HG03575 (cell line): ENCODE data around the gene PNLIP.

Experiments used
- ATAC-seq: cut with Tn5 transposase; IDR thresholded peaks from one replicate; pipeline ENCODE4 v1.9.1; 2021; ENCODE audit not compliant: unreplicated experiment, insufficient number of reproducible peaks, low FRiP score; ENCODE audit errors: extremely low read depth

Gene PNLIP

DNA sequence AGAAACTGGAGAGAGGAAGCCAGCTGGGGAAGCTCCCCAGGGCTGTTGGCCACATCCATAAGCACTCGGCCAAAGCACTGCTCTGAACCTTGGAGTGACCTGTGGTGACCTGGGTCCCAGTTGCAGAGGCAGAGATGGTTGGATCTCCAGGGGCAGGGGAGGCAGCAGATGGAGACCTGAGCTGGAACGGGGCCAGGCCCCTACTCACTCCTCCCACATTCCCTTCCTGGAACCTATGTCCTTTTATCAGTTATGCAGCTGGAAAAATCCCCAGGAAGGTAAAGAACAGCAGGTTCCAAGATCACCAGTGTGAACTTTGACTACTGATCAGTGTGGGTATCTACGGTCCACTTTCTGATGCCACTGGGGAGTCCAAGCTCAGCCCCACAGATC, 65.4 kb downstream of the PNLIP start:
- no peak for ATAC-seq

DNA sequence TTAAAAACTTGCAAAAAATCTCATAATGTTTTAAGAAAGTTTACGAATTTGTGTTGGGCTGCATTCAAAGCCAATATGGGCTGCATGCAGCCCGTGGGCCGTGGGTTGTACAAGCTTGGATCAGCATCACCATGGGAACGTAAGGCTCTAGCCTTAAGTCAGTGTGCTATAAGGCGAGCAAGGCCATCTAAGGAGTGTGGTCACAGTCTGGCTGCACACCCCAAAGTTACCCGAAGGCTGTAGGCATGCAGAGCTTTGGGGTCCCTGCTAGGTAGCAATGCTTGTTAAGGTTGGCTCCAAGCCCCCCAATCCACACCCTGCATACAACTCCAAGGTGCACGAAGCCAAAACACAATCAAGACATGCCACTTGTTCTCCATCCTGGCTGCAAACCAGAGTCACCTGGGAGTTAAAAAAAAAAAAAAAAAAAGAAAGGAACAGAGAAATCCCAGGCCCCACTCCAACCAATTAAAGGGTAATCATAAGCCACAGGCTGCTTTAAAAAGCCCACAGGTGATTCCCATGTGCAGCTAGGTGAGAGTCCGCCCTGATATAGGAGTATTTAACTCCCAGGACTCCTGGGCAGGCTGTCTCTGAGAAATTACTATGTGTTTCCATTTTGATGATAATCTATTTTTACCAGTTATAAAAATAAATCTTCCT, 66.5 kb downstream of the PNLIP start:
- no peak for ATAC-seq

DNA sequence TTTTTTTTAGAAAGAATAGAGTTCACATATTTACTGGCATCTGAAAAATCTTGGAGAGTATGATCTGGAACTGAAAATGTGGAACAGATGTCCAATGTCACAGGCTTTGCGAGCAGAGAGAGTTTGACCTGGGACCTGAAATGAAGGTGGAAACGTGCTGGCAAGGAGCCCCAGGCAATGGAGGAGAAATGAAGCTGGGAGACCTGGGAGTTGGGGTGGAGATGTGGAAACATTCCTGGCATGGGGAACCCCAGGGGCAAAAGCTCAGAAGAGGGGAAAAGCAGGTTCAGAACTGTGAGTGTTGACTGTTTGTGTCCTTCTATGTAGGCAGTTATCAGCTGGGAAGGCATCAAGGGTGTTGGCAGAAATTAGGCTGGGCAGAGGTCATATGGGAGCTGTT, 67.7 kb downstream of the PNLIP start:
- no peak for ATAC-seq

DNA sequence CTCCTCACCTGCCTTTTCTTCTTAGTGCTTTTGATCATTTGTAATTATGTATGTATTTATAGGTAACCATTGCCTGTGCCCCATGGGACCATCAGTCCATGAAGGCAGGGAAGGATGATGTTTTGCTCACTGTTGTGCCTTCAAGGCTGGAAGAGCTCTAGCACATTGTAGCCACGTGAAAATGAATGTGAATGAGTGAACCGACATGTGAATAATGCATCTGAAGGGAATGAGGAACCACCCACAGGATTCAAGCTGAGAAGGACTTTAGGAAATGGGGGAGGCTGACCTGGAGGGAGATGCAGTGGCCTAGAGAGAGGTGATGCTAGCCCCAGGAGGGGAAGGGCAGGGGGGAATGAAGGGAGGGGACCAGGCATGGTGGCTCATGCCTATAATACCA, 69.1 kb downstream of the PNLIP start:
- ATAC-seq = no peak

DNA sequence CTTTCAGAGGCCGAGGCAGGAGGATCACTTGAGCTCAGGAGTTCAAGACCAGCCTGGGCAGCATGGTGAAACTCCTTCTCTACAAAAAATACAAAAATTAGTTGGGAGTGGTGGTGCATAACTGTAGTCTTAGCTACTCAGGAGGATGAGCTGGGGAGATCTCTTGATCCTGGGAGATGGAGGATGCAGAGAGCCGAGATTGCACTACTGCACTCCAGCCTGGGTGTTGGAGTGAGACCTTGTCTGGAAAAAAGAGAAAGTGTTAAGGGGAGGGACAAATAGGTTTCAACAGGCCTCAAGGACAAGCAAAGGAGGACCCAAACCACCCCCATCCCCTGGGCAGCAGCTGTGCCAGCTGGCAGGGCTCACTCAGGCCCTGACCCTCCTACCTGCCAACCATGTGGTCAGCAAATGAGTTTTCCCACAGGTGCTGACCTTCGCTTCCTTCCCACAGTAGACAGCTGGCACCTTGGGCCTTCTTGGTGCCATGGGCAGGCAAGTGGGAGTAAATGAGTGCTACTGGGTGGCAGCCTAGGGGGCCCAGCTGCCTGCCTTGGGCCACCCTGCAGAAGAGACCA, 69.6 kb downstream of the PNLIP start:
- ATAC-seq = no peak
